Activated CD8-positive, alpha-beta T cell treated with anti-CD3 and anti-CD28 coated beads for 36 hours (primary cell): ENCODE measurements around the gene IER3IP1. TPM values are rescaled to one million over a fixed set of nuclear protein-coding genes. Genes with fewer than 3 reads are reported as not detected.
A peak's percentile ranks its signal among the peaks of the same experiment; 100 is the strongest.
"Not testable (repeated sequence)": the region's sequence is repeated elsewhere in the genome, so short reads cannot be mapped to it uniquely, and the experiment has no call there.

ENCODE experiments used
- ATAC-seq: fragments of 200-7000 bp; cut with Tn5 transposase; one replicate; pipeline ENCODE4 v1.10.0; 2021; ENCODE audit warnings: mild to moderate bottlenecking, moderate library complexity
- CTCF ChIA-PET: fragments of 350-600 bp; sonication (Branson Sonifier 250); formaldehyde crosslinking; loops from one replicate; lab custom pipeline; 2021; ENCODE audit warnings: antibody characterized with exemption; lab: Charles Lee
- POLR2A ChIA-PET: fragments of 350-600 bp; sonication (Branson Sonifier 250); formaldehyde crosslinking; loops from one replicate; lab custom pipeline; 2021; ENCODE audit warnings: antibody characterized with exemption; lab: Charles Lee
- DNase-seq: peaks from one replicate; pipeline ENCODE4 v3.0.0-alpha.2; 2020
- H3K27ac Mint-ChIP-seq: one replicate; pipeline ENCODE4 v1.8.0; 2021; ENCODE audit warnings: mild to moderate bottlenecking, mixed read lengths
- H3K27me3 Mint-ChIP-seq: one replicate; pipeline ENCODE4 v1.8.0; 2021; ENCODE audit warnings: mixed read lengths
- H3K36me3 Mint-ChIP-seq: one replicate; pipeline ENCODE4 v1.8.0; 2021; ENCODE audit warnings: low read depth, mixed read lengths
- H3K4me1 Mint-ChIP-seq: one replicate; pipeline ENCODE4 v1.8.0; 2021; ENCODE audit warnings: low read depth, mixed read lengths
- H3K4me3 Mint-ChIP-seq: one replicate; pipeline ENCODE4 v1.8.0; 2021; ENCODE audit warnings: mild to moderate bottlenecking, moderate library complexity, mixed read lengths
- H3K9me3 Mint-ChIP-seq: one replicate; pipeline ENCODE4 v1.8.0; 2021; ENCODE audit warnings: mixed read lengths
- CTCF ChIP-seq: fragments of 200-600 bp; IDR thresholded peaks from one replicate; pipeline ENCODE4 v1.8.0; 2022; ENCODE audit warnings: antibody characterized with exemption, mild to moderate bottlenecking
- intact Hi-C: fragments of 100-400 bp; cut with micrococcal nuclease; formaldehyde crosslinking; loops from one replicate; pipeline ENCODE4 v1.10.0; 2022
- total RNA-seq, 2 experiments: library from RNA; stranded (reverse); gene quantifications; one replicate each; pipeline ENCODE4 v1.2.3, GENCODE V29; 2021

The IER3IP1 gene
- total RNA-seq, 2 experiments from 2014 or later = 11.1 to 12.7 TPM

DNA sequence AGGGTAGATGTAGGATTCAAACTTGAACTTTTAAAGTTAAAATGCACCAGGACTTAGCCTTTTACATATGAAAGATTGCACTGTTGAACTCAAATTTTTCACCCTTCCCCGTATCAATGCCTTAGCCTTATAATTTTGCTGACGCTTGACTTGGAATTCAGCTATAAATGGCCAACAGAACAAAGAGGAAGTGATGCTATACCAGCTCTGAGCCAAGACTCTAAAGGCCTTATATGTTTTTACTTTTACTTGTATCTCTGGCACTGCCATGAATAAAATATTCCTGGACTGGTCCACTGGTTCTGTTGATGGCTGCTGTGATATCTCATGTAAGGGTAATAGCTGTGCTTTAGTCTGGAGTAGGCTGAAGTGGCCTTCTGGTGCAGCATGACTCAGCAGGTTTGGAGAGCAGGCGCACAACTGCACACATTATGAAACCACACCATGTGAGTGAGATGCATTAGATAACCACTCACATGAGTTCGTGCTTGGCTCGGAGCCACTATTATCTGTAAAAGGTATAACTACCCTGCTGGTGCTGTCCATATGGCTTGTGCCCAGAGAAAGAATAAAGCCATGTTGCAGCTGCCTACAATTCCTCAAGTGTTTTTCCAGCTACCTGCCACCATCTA is 8.4 kb upstream of the IER3IP1 start:
- H3K27me3 Mint-ChIP-seq = peaks cover 8% of the 10 kb centered on the region
- peaks cover 13% of the 10 kb centered on the region for H3K9me3 Mint-ChIP-seq
- H3K4me1 Mint-ChIP-seq = no peaks in the 10 kb centered on the region
- H3K27ac Mint-ChIP-seq = no peak overlapping the region
- H3K4me3 Mint-ChIP-seq = no peak overlapping the region
- H3K36me3 Mint-ChIP-seq = no peaks in the 10 kb centered on the region
- ChIA-PET POLR2A (no interaction called here), CTCF (interaction anchor here (1.9 kb wide), 1 partner anchor 19 kb away, joined by 8 read pairs; no protein-coding TSS in a partner anchor)
- ATAC-seq = no peak
- DNase-seq = peak; percentile 42
- TF ChIP-seq CTCF = no peak
- intact Hi-C loops = no loop called here

GRCh38 chr18:47182156-47182555 is 6.0 kb upstream of the IER3IP1 start:
- H3K27me3 Mint-ChIP-seq, CTCF ChIA-PET: not testable (repeated sequence)

DNA sequence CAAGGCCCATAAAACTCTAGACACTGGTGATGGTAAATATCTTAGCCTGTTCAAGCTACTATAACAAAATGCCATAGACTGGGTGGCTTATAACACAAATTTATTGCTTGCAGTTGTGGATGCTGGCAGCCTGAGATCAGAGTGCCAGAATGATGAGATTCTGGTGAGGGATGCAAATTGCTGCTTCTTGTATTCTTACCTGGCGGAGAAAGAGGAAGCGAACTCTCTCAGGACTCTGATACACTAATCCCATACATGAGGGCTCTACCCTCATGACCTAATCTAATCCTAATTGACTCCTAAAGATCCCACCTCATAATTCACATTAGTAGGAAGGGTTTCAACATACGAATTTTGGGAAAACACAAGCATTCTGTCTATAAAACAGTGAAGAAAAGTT is 4.6 kb upstream of the IER3IP1 start:
- CTCF ChIA-PET = no interaction called here
- no peak for TF ChIP-seq CTCF
- POLR2A ChIA-PET = no interaction called here
- Mint-ChIP-seq H3K4me3 (no peak overlapping the region), H3K9me3 (peaks cover 13% of the 10 kb centered on the region), H3K27ac (no peak overlapping the region), H3K4me1 (peaks cover 2% of the 10 kb centered on the region), H3K36me3 (no peaks in the 10 kb centered on the region), H3K27me3 (peaks cover 5% of the 10 kb centered on the region)
- ATAC-seq (no peak), DNase-seq (no peak)
- intact Hi-C loops = no loop called here

More at GRCh38 chr18:47182156-47182555, 6.0 kb upstream of the IER3IP1 start:
- DNase-seq = peak; percentile 10
- H3K4me1 Mint-ChIP-seq, H3K4me3 Mint-ChIP-seq, POLR2A ChIA-PET, H3K36me3 Mint-ChIP-seq, ATAC-seq, intact Hi-C loops, H3K27ac Mint-ChIP-seq: not testable (repeated sequence)
- peaks cover 13% of the 10 kb centered on the region for H3K9me3 Mint-ChIP-seq

DNA sequence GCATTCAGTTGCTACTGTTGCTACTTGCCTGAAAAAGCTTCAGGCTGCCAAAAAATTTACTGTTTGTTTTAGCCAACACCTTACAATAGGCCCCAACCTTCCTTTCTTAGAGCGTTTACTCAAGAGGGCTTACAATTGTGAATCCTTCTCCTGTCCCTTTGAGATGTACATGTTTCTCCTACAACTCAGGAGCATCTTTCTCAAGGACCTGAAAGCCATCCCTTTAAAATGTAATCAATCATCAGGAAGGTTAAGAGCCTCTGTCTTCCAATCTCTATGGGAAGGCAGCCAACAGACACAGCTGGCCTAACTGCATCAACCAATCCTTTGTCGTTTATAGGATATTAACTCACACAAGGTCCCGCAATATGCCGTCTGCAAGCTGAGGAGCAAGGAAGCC is 3.4 kb upstream of the IER3IP1 start:
- no peak for TF ChIP-seq CTCF
- ChIA-PET POLR2A (interaction anchor here (1.4 kb wide), 1 partner anchor 25 kb away, joined by 3 read pairs; no protein-coding TSS in a partner anchor), CTCF (no interaction called here)
- DNase-seq = no peak
- H3K4me3 Mint-ChIP-seq = no peak overlapping the region
- no peak for ATAC-seq
- H3K27me3 Mint-ChIP-seq = peaks cover 5% of the 10 kb centered on the region
- H3K4me1 Mint-ChIP-seq = peaks cover 2% of the 10 kb centered on the region
- no peaks in the 10 kb centered on the region for H3K36me3 Mint-ChIP-seq
- intact Hi-C loops = loop anchor here (10.0 kb wide), 1 partner anchor 55 kb away; no protein-coding TSS in a partner anchor
- peaks cover 6% of the 10 kb centered on the region for H3K9me3 Mint-ChIP-seq
- no peak overlapping the region for H3K27ac Mint-ChIP-seq

DNA sequence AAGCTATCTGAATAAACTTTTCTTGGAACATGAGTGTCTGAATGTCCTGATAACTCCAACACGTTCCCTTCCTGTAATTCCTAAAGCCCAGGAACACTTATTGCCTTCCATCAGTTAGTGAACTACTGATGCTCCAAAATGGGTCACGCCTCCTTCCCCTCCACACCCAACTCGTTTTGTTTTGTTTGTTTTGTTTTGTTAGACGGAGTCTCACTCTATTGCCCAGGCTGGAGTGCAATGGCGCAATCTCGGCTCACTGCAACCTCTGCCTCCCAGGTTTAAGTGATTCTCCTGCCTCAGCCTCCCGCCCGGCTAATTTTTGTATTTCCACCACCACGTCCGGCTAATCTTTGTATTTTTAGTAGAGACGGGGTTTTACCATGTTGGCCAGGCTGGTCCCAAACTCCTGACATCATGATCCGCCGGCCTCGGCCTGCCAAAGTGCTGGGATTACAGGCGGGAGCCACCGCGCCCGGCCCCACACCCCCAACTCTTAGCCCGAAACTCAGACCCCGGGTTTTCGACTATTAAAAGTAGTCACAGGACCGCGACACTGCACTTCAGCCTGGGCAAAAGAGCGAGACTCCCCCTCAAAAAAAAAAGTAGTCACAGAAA is 774 bp downstream of the IER3IP1 start:
- CTCF ChIA-PET = interaction anchor here (0.9 kb wide), 1 partner anchor 573 kb away, joined by 3 read pairs; no protein-coding TSS in a partner anchor
- intact Hi-C loops = loop anchor here (10.0 kb wide), 1 partner anchor 51 kb away; no protein-coding TSS in a partner anchor

More for the DNA sequence above, 774 bp downstream of the IER3IP1 start:
- no peaks in the 10 kb centered on the region for H3K9me3 Mint-ChIP-seq
- H3K27ac Mint-ChIP-seq = no peak overlapping the region
- no peak overlapping the region for H3K4me3 Mint-ChIP-seq
- DNase-seq = peak; percentile 6
- no peaks in the 10 kb centered on the region for H3K36me3 Mint-ChIP-seq
- POLR2A ChIA-PET = interaction anchor here (1.4 kb wide), 2 partner anchors 25 to 55 kb away, joined by 3 to 6 read pairs; partner anchors contain the start of gene HDHD2
- no peaks in the 10 kb centered on the region for H3K27me3 Mint-ChIP-seq
- ATAC-seq = peak; percentile 9
- peaks cover 6% of the 10 kb centered on the region for H3K4me1 Mint-ChIP-seq
- TF ChIP-seq CTCF = no peak
